GM19452 (cell line): Measurements from ENCODE around the gene ATP13A4.

ENCODE experiments used
- ATAC-seq: cut with Tn5 transposase; IDR thresholded peaks from one replicate; pipeline ENCODE4 v1.9.1; 2021; ENCODE audit not compliant: unreplicated experiment

Gene ATP13A4, protein sequence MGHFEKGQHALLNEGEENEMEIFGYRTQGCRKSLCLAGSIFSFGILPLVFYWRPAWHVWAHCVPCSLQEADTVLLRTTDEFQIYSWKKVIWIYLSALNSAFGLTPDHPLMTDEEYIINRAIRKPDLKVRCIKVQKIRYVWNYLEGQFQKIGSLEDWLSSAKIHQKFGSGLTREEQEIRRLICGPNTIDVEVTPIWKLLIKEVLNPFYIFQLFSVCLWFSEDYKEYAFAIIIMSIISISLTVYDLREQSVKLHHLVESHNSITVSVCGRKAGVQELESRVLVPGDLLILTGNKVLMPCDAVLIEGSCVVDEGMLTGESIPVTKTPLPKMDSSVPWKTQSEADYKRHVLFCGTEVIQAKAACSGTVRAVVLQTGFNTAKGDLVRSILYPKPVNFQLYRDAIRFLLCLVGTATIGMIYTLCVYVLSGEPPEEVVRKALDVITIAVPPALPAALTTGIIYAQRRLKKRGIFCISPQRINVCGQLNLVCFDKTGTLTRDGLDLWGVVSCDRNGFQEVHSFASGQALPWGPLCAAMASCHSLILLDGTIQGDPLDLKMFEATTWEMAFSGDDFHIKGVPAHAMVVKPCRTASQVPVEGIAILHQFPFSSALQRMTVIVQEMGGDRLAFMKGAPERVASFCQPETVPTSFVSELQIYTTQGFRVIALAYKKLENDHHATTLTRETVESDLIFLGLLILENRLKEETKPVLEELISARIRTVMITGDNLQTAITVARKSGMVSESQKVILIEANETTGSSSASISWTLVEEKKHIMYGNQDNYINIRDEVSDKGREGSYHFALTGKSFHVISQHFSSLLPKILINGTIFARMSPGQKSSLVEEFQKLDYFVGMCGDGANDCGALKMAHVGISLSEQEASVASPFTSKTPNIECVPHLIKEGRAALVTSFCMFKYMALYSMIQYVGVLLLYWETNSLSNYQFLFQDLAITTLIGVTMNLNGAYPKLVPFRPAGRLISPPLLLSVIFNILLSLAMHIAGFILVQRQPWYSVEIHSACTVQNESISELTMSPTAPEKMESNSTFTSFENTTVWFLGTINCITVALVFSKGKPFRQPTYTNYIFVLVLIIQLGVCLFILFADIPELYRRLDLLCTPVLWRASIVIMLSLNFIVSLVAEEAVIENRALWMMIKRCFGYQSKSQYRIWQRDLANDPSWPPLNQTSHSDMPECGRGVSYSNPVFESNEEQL

GRCh38 chr3:193554811-193555210 lies at the start of gene ATP13A4:
Gene ATP13A4 (minus strand): TSS chr3:193554895. CDS start chr3:193554799, 96 bp downstream.
- ATAC-seq, result no peak

GRCh38 chr3:193599393-193599792 lies 44.7 kb upstream of the ATP13A4 start:
- no peak for ATAC-seq

DNA sequence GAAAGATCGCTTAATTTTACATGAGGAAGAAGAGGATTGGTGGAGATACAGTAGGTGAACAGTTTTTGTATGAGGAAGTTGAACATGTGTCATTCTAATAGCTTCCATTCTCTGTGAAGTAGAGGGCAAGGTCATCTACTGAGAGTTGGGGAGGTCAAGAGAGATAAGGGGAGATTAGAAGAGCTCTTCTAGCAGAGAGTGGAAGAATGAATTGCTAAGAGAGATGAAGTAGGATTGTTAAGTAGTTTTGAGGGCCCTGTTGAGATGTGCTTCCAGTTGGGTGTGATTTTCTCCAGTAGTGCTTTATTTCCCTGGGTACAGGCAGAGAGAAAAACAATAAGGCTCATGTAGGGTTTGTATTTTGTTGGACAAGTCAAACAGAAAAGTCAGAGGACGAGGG lies 43.5 kb upstream of the ATP13A4 start:
- ATAC-seq, result no peak

- ATAC-seq, result no peak
These were observed 41.3 kb upstream of the ATP13A4 start for GRCh38 chr3:193595939-193596487.

DNA sequence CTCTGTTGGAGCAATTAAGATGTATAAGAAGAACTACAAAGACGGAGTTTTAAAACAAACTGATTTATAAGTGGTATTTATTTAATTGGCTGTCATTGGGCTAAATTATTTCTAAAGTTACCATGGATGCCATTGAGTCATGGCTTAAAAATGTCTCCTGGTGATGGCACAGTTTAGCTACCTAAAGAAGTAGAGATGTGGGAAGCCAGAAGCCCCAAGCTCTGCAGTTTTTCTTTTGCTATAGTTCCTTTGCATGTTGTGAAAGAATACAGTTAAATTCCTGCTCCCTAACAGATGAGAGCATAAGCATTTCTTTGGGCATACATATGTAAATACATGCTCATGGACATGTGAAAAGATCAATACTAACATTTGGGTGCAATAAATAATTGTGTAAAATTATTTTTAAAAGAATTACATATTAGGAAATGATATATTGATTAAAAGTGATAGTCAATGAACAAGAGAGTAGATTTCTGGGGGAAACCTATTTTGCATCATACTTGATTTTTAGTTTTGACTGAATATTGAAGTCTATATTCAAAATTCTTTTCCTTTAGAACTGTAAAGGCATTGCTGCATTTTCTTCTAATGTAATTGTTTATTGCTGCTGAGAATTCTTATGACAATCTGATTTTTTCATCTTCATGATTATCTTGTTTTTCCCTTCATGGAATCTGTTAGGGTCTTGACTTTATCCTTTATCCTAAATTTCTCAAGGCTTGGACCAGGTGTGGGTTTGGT lies 40.4 kb upstream of the ATP13A4 start:
- no peak for ATAC-seq

DNA sequence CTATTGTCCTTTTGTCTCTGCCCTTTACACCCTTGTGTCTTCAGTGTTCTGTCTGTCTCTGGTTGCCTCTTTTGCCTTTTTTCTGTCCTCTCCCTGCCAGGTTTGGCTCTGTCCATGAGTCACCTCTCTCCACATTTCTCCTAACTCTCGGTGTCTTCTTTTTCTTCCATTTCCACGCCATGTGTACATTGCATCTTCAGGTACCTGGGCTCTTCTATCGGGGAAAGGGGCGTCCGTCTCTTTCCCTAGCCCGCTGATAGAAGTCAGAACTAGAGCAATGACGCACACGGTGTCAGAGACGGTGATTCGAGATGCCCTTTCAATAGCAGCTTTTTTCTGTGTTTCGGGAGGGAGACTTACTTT lies 39.0 kb upstream of the ATP13A4 start:
- ATAC-seq, result peak; percentile 11

- ATAC-seq, result peak; percentile 95
These were observed 38.4 kb upstream of the ATP13A4 start, which contains the start of gene OPA1 for GRCh38 chr3:193592841-193593667. Gene OPA1 (plus strand): TSS chr3:193593208. CDS start chr3:193593378, 170 bp downstream.

- no peak for ATAC-seq
These were observed 35.6 kb upstream of the ATP13A4 start for GRCh38 chr3:193590088-193590856.

GRCh38 chr3:193589616-193590015 lies 34.9 kb upstream of the ATP13A4 start:
- ATAC-seq, result no peak

DNA sequence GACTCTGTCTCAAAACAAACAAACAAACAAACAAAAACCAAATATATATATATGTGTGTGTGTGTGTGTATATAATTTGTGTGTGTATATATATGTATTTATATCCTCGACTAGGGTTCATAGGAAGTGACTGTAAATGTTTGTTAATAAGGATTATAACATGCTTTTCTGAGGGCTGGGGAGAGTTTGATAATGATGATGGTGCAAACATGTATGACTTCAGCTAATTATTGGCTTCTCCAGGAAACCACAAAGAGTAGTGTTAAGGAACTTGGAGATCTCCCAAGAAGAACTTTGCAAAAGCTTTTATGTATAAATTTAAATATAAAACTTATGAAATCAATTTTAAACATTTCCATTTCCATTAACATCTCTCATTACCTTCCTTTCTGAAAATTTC lies 34.4 kb upstream of the ATP13A4 start:
- no peak for ATAC-seq

DNA sequence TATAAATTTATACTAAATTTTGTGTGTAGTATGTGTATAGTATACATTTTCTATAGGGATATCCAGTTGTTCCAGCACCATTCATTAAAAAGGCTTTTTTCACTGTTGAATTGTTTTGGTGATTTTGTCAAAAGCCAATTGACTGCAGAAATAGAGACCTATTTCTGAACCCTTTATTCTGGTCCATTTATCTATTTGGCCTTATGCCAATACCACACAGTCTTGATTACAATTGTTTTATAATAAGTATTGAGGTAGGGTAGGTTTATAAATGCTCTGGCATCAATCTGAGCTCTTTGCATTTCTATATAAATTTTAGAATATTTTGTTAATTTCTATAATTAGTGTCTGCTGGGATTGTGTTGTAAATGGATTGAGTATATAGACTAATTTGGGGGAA lies 31.8 kb upstream of the ATP13A4 start:
- no peak for ATAC-seq

DNA sequence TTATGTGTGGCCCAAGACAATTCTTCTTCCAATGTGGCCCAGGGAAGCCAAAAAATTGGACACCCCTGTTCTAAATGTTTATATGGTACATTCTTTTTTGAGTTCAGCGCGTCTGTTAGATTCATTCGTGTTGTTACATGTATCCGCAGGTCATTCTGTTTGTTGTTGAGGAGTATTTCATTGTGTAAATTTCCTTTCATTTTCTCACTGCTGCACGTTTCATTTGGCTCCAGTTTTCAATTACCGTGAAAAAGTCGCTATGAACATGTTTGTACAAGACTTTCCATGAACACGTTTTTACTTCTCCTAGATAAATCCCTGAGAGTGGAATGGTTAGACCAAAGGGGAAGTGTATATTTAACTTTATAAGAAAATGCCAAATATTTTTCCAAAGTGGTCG lies 30.8 kb upstream of the ATP13A4 start:
- ATAC-seq, result no peak

DNA sequence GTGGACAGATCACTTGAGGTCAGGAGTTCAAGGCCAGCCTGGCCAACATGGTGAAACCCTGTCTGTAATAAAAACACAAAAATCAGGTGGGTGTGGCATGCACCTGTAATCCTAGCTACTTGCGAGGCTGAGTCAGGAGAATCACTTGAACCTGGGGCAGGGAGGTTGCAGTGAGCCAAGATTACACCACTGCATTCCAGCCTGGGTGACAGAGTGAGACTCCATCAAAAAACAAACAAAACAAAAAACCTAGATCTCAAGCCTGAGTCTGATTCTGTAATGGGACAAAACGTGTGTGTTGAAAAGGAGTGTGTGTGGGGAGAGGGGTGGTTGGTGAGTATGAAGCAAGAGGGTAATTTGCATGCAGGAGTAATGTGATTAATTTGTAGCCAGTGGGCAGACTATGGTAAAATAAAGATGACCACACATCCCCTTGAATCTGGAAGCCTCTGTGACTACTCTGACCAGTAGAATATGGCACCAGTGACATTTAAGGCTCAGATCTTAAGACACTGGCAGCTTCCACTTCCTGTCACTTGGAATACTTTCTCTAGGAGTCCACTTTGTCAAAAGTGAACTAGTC lies 19.9 kb upstream of the ATP13A4 start:
- ATAC-seq, result no peak

DNA sequence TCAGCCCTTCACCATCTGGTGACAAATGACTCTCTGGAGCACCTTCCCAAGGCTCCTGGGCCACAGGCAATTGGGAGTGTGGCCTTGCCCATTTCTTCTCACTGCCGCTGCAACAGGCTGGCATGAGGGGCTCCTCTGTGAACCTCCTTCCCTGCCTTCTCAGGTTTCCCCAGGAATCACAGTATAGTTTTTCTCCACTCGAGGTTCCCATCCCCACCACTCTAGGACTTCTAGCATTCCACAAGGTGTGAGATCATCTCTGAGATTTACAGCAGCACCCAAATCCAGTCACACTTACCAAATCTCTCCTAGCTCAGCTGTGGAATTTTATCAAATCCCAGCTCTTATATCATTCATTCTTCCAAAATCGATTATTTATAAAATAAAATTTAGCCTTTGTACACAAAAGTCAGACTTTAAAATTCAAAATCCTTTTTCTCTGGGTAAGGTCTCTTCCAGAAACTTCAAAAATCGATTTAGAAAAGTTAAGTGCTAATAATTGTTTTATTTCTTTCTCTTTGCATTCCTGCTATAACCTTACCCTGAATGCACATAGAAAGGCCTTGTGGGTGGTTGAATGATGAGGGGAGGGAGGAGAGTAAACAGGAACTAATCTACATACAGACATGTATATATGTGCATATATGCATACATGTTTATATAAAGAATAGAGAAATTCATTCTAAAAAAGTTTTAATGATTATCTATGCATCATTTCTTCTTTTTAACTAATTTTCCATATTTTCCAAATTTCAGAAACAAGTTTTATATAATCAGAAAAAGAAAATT lies 18.9 kb upstream of the ATP13A4 start:
- no peak for ATAC-seq

- peak; percentile 66 for ATAC-seq
These were observed 17.8 kb upstream of the ATP13A4 start for GRCh38 chr3:193572426-193572908.

GRCh38 chr3:193569119-193569518 lies 14.4 kb upstream of the ATP13A4 start:
- ATAC-seq, result no peak

DNA sequence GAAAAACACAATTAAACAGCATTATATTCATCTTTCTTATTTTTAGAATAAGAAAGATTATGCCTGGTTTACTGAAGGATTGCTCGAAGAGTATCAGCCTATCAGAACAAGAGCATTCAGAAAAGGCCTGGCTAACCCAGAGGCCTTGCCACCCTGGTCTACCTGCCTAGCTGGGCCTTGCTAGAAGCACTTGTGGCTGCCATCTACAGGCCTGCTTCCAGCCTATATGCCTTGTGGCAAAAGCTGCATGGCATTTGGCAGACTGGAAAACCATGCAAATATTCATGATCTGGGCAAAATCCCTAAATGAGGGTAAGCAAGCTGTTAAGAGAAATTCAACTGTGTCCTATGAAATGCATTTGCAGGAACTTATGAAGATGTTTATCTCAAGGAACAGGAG lies 9.3 kb upstream of the ATP13A4 start:
- ATAC-seq, result no peak
